Activated T-helper 17 cell treated with anti-CD3 and anti-CD28 coated beads, Interleukin-2, amount 50 U/mL, for 72 hours (primary cell): ENCODE results near the gene TUBA3E. TPM values are rescaled to one million over a fixed set of nuclear protein-coding genes. Genes with fewer than 3 reads are reported as not detected.
A peak's percentile ranks its signal among the peaks of the same experiment; 100 is the strongest.
"Not testable (repeated sequence)": the region's sequence is repeated elsewhere in the genome, so short reads cannot be mapped to it uniquely, and the experiment has no call there.

ENCODE experiments used
- ATAC-seq: fragments of 150-1000 bp; cut with Tn5 transposase; replicated peaks from 2 replicates; pipeline ENCODE4 v1.10.0; 2021; ENCODE audit warnings: mild to moderate bottlenecking, moderate library complexity
- H3K27ac Mint-ChIP-seq: one replicate; pipeline ENCODE4 v1.8.0; 2022; ENCODE audit warnings: mixed read lengths
- H3K27me3 Mint-ChIP-seq: one replicate; pipeline ENCODE4 v1.8.0; 2022; ENCODE audit warnings: mixed read lengths
- H3K36me3 Mint-ChIP-seq: one replicate; pipeline ENCODE4 v1.8.0; 2022; ENCODE audit warnings: low read depth, mild to moderate bottlenecking, mixed read lengths
- H3K4me1 Mint-ChIP-seq: one replicate; pipeline ENCODE4 v1.8.0; 2022; ENCODE audit warnings: mixed read lengths
- H3K4me3 Mint-ChIP-seq: one replicate; pipeline ENCODE4 v1.8.0; 2022; ENCODE audit warnings: mild to moderate bottlenecking, mixed read lengths
- H3K9me3 Mint-ChIP-seq: one replicate; pipeline ENCODE4 v1.8.0; 2022; ENCODE audit warnings: mixed read lengths
- total RNA-seq, 2 donors: library from RNA; stranded (reverse); gene quantifications; one replicate each; pipeline ENCODE4 v1.2.3, GENCODE V29; 2022

The TUBA3E gene
- total RNA-seq, result not detected

GRCh38 chr2:130198343-130198742 lies at the start of gene TUBA3E:
Gene TUBA3E (minus strand): TSS chr2:130198439. CDS start chr2:130198360, 79 bp downstream.
- Mint-ChIP-seq H3K4me3 (no peak within 1 kb of the TSS), H3K4me1 (no peaks in the 10 kb centered on the region), H3K9me3 (no peaks in the 10 kb centered on the region), H3K27me3 (no peaks in the 10 kb centered on the region), H3K27ac (no peak within 1 kb of the TSS), H3K36me3 (no peaks in the 10 kb centered on the region)
- ATAC-seq, result no peak

- Mint-ChIP-seq H3K4me1 (no peaks in the 10 kb centered on the region), H3K4me3 (no peak overlapping the region), H3K27me3 (peaks cover 36% of the 10 kb centered on the region), H3K36me3 (no peaks in the 10 kb centered on the region), H3K27ac (no peak overlapping the region), H3K9me3 (no peaks in the 10 kb centered on the region)
- ATAC-seq, result no peak
These were observed 48.2 kb upstream of the TUBA3E start for GRCh38 chr2:130246430-130246829.

GRCh38 chr2:130245976-130246375 lies 47.7 kb upstream of the TUBA3E start:
- ATAC-seq, result no peak
- no peaks in the 10 kb centered on the region for H3K9me3 Mint-ChIP-seq
- H3K4me3 Mint-ChIP-seq, result no peak overlapping the region
- no peaks in the 10 kb centered on the region for H3K36me3 Mint-ChIP-seq
- H3K27ac Mint-ChIP-seq, result no peak overlapping the region
- peaks cover 37% of the 10 kb centered on the region for H3K27me3 Mint-ChIP-seq
- H3K4me1 Mint-ChIP-seq, result no peaks in the 10 kb centered on the region

GRCh38 chr2:130243359-130243758 lies 45.1 kb upstream of the TUBA3E start:
- H3K27me3 Mint-ChIP-seq, result peaks cover 24% of the 10 kb centered on the region
- no peak overlapping the region for H3K27ac Mint-ChIP-seq
- no peak overlapping the region for H3K4me3 Mint-ChIP-seq
- ATAC-seq, result no peak
- no peaks in the 10 kb centered on the region for H3K9me3 Mint-ChIP-seq
- no peaks in the 10 kb centered on the region for H3K4me1 Mint-ChIP-seq
- H3K36me3 Mint-ChIP-seq, result no peaks in the 10 kb centered on the region

- Mint-ChIP-seq H3K27ac (no peak overlapping the region), H3K4me3 (no peak overlapping the region), H3K36me3 (no peaks in the 10 kb centered on the region), H3K9me3 (no peaks in the 10 kb centered on the region), H3K27me3 (peaks cover 19% of the 10 kb centered on the region), H3K4me1 (no peaks in the 10 kb centered on the region)
- no peak for ATAC-seq
These were observed 42.9 kb upstream of the TUBA3E start for GRCh38 chr2:130241041-130241707.

GRCh38 chr2:130239581-130239980 lies 41.3 kb upstream of the TUBA3E start:
- H3K9me3 Mint-ChIP-seq, H3K36me3 Mint-ChIP-seq, H3K4me1 Mint-ChIP-seq, H3K4me3 Mint-ChIP-seq, H3K27ac Mint-ChIP-seq, ATAC-seq: not testable (repeated sequence)
- peaks cover 15% of the 10 kb centered on the region for H3K27me3 Mint-ChIP-seq

- not testable (repeated sequence) for ATAC-seq
These were observed 34.8 kb upstream of the TUBA3E start for GRCh38 chr2:130233066-130233465.

GRCh38 chr2:130231656-130232055 lies 33.4 kb upstream of the TUBA3E start:
- peaks cover 7% of the 10 kb centered on the region for H3K27me3 Mint-ChIP-seq
- H3K27ac Mint-ChIP-seq, result no peak overlapping the region
- H3K36me3 Mint-ChIP-seq, result no peaks in the 10 kb centered on the region
- H3K9me3 Mint-ChIP-seq, result no peaks in the 10 kb centered on the region
- no peak overlapping the region for H3K4me3 Mint-ChIP-seq
- ATAC-seq, result no peak
- no peaks in the 10 kb centered on the region for H3K4me1 Mint-ChIP-seq

More at GRCh38 chr2:130233066-130233465, 34.8 kb upstream of the TUBA3E start:
- not testable (repeated sequence) for H3K36me3 Mint-ChIP-seq, H3K27ac Mint-ChIP-seq, H3K27me3 Mint-ChIP-seq, H3K4me3 Mint-ChIP-seq, H3K9me3 Mint-ChIP-seq, H3K4me1 Mint-ChIP-seq

- not testable (repeated sequence) for H3K27ac Mint-ChIP-seq, H3K36me3 Mint-ChIP-seq, ATAC-seq, H3K4me1 Mint-ChIP-seq, H3K4me3 Mint-ChIP-seq, H3K27me3 Mint-ChIP-seq, H3K9me3 Mint-ChIP-seq
These were observed 32.7 kb upstream of the TUBA3E start for GRCh38 chr2:130230907-130231306.

- not testable (repeated sequence) for H3K27ac Mint-ChIP-seq, H3K9me3 Mint-ChIP-seq, H3K4me1 Mint-ChIP-seq, H3K4me3 Mint-ChIP-seq, H3K27me3 Mint-ChIP-seq, ATAC-seq, H3K36me3 Mint-ChIP-seq
These were observed 32.1 kb upstream of the TUBA3E start for GRCh38 chr2:130230376-130230775.

GRCh38 chr2:130229161-130229510 lies 30.9 kb upstream of the TUBA3E start:
- ATAC-seq, result peak; percentile 26
- H3K4me3 Mint-ChIP-seq, H3K27ac Mint-ChIP-seq: not testable (repeated sequence)

GRCh38 chr2:130228467-130229160 lies 30.4 kb upstream of the TUBA3E start:
- not testable (repeated sequence) for H3K4me1 Mint-ChIP-seq, H3K4me3 Mint-ChIP-seq, H3K27ac Mint-ChIP-seq, ATAC-seq, H3K36me3 Mint-ChIP-seq, H3K27me3 Mint-ChIP-seq, H3K9me3 Mint-ChIP-seq

More at GRCh38 chr2:130229161-130229510, 30.9 kb upstream of the TUBA3E start:
- H3K27me3 Mint-ChIP-seq, H3K9me3 Mint-ChIP-seq, H3K36me3 Mint-ChIP-seq, H3K4me1 Mint-ChIP-seq: not testable (repeated sequence)

- not testable (repeated sequence) for ATAC-seq, H3K4me3 Mint-ChIP-seq, H3K4me1 Mint-ChIP-seq
These were observed 29.8 kb upstream of the TUBA3E start for GRCh38 chr2:130228005-130228404.

GRCh38 chr2:130222523-130222922 lies 24.3 kb upstream of the TUBA3E start:
- not testable (repeated sequence) for H3K4me1 Mint-ChIP-seq, H3K36me3 Mint-ChIP-seq, H3K9me3 Mint-ChIP-seq, H3K4me3 Mint-ChIP-seq, H3K27ac Mint-ChIP-seq
- ATAC-seq, result peak; percentile 72
- peaks cover 18% of the 10 kb centered on the region for H3K27me3 Mint-ChIP-seq

More at GRCh38 chr2:130228005-130228404, 29.8 kb upstream of the TUBA3E start:
- not testable (repeated sequence) for H3K27ac Mint-ChIP-seq, H3K9me3 Mint-ChIP-seq, H3K27me3 Mint-ChIP-seq, H3K36me3 Mint-ChIP-seq

- not testable (repeated sequence) for H3K9me3 Mint-ChIP-seq, H3K27ac Mint-ChIP-seq, ATAC-seq, H3K4me3 Mint-ChIP-seq, H3K4me1 Mint-ChIP-seq, H3K36me3 Mint-ChIP-seq
- H3K27me3 Mint-ChIP-seq, result peaks cover 18% of the 10 kb centered on the region
These were observed 22.3 kb upstream of the TUBA3E start for GRCh38 chr2:130220505-130220904.
